Astrocyte of the cerebellum (primary cell): ENCODE results near the gene LENEP.

Source experiments
- DNase-seq: peaks from one replicate; pipeline ENCODE4 v3.0.0-alpha.2; 2011; ENCODE audit warnings: low read depth
- H3K4me3 ChIP-seq: 2 replicates; pipeline ENCODE4 v1.5.1; 2011; ENCODE audit warnings: mild to moderate bottlenecking, low read depth, low read length, moderate library complexity
- CTCF ChIP-seq: IDR thresholded peaks from 2 replicates; pipeline ENCODE4 v1.5.1; 2012; ENCODE audit warnings: low read length, low read depth, moderate library complexity, mild to moderate bottlenecking; ENCODE audit errors: missing control alignments
- in situ Hi-C: cut with HindIII; loops from 2 replicates; pipeline ENCODE4 v1.10.0; 2017; ENCODE audit warnings: low sequenced_read_pairs

Gene LENEP

GRCh38 chr1:154948079-154948478, 45.3 kb upstream of the LENEP start:
- H3K4me3 ChIP-seq: no peak overlapping the region
- no peak for TF ChIP-seq CTCF
- no peak for DNase-seq
- in situ Hi-C loops: no loop called here

GRCh38 chr1:154951901-154952657, 41.3 kb upstream of the LENEP start:
- H3K4me3 ChIP-seq: no peak overlapping the region
- DNase-seq: no peak
- in situ Hi-C loops: no loop called here
- TF ChIP-seq CTCF: no peak

- in situ Hi-C loops: no loop called here
- H3K4me3 ChIP-seq: no peak overlapping the region
- TF ChIP-seq CTCF: no peak
- DNase-seq: no peak
Measured at GRCh38 chr1:154952664-154953063, 40.7 kb upstream of the LENEP start.

GRCh38 chr1:154953611-154954038, 39.8 kb upstream of the LENEP start:
- H3K4me3 ChIP-seq: no peak overlapping the region

GRCh38 chr1:154954541-154954940, 38.8 kb upstream of the LENEP start:
- DNase-seq: no peak
- peak overlapping the region; percentile 63 for H3K4me3 ChIP-seq
- no peak for TF ChIP-seq CTCF
- in situ Hi-C loops: no loop called here

More at GRCh38 chr1:154953611-154954038, 39.8 kb upstream of the LENEP start:
- no peak for DNase-seq
- no peak for TF ChIP-seq CTCF
- in situ Hi-C loops: no loop called here

DNA sequence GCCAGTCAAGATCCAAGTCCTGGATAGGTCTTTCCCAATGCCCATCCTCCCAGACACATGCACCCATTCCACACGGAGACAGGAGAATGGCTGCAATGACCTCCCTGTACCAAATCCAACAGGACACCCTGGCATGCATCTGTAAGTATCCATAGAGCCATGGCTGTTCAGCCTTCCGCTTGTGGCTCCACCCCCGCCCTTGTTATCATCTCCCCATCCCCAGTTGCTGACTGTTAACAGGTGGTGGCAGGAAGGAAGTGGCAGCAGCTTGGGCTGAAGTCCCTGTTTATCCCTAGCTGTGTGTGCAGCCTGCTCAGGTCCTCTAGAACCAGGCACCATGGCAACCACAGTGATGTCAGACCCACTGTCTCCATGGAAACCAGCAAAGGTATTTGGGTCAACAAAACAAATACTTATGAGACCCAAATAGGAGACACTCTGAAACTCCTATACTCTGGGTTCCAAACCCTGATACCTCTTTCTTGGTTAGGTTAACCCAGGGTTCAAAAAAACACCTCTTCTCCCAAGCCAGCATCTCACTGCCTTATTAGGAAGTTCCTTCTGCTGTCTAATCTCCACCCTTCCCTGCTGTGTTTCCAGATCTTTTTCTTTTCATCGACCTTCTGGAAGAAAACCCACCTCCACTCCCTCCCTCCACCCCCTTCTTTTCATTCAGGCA, 38.2 kb upstream of the LENEP start:
- peak overlapping the region; percentile 63 for H3K4me3 ChIP-seq
- no peak for DNase-seq
- in situ Hi-C loops: loop anchor here (5.0 kb wide), 1 partner anchor 57 kb away; no protein-coding TSS in a partner anchor
- no peak for TF ChIP-seq CTCF
